Peyer's patch (tissue), 4 donors: ENCODE measurements around the gene KCTD2.
"Not testable (repeated sequence)": the region's sequence is repeated elsewhere in the genome, so short reads cannot be mapped to it uniquely, and the experiment has no call there.

Experiments used
- CTCF ChIP-seq, 6 experiments: fragments of 450-650 bp in 4 of 6; fragments of 200-600 bp in 2 of 6; sonication (generic) in 1 of 6; IDR thresholded peaks; one replicate each; pipeline ENCODE4 v1.5.1; 2017 to 2019; ENCODE audit warnings: antibody characterized with exemption in 6 of 6, mild to moderate bottlenecking in 3 of 6, moderate library complexity in 1 of 6
- POLR2A ChIP-seq, 2 donors: fragments of 450-650 bp; IDR thresholded peaks; one replicate each; pipeline ENCODE4 v1.5.1; 2017; ENCODE audit warnings: antibody characterized with exemption in 2 of 2, mild to moderate bottlenecking in 2 of 2, moderate library complexity in 2 of 2

GRCh38 chr17:75025398-75025734 lies 21.7 kb upstream of the KCTD2 start:
- not testable (repeated sequence) for TF ChIP-seq CTCF, POLR2A (IDR thresholded peaks at IDR 0.05)
